Endothelial cell of umbilical vein (primary cell): ENCODE results near the gene TRPM3. TPM values are rescaled to one million over a fixed set of nuclear protein-coding genes. Genes with fewer than 3 reads are reported as not detected.

ENCODE experiments used
- BruUV-seq: library from RNA; stranded (reverse); fragments of 400-500 nt; replicated peaks from 2 replicates; lab custom pipeline; 2021; lab: Mats Ljungman, UMichigan
- CTCF ChIA-PET: fragments of 300-600, 350-600 bp; sonication (Branson Sonifier 250); formaldehyde crosslinking; loops from one replicate; lab custom pipeline; 2021; ENCODE audit warnings: antibody characterized with exemption, inconsistent platforms; lab: Charles Lee
- POLR2A ChIA-PET: fragments of 300-600, 350-600 bp; sonication (Branson Sonifier 250); formaldehyde crosslinking; loops from one replicate; lab custom pipeline; 2021; ENCODE audit warnings: antibody characterized with exemption, inconsistent platforms; lab: Charles Lee
- DNase-seq: peaks from one replicate; pipeline ENCODE4 v3.0.0-alpha.2; 2011; ENCODE audit warnings: low read depth, low spot score
- FAIRE-seq: peaks from 2 replicates; lab custom pipeline; 2011; peaks lifted over from hg19 to GRCh38; lab: Jason Lieb, UNC
- H2AFZ ChIP-seq: 2 replicates; pipeline ENCODE4 v1.6.0; 2012; ENCODE audit warnings: low read depth, low read length, control low read depth, inconsistent platforms
- H3K27ac ChIP-seq: 2 replicates; pipeline ENCODE4 v1.5.1; 2011; ENCODE audit warnings: low read depth, mild to moderate bottlenecking, control low read depth, low read length, moderate library complexity; ENCODE audit not compliant: insufficient read depth
- H3K27me3 ChIP-seq, 2 experiments: 2 replicates each; pipeline versions ENCODE4 v1.6.0 to v1.6.1; 2011; ENCODE audit warnings: low read length in 2 of 2, mixed read lengths in 1 of 2; ENCODE audit not compliant: control insufficient read depth in 2 of 2, insufficient read depth in 2 of 2
- H3K36me3 ChIP-seq, 2 experiments: 2 replicates in 1 of 2; 3 replicates in 1 of 2; pipeline ENCODE4 v1.5.1; 2011; ENCODE audit warnings: low read length in 2 of 2, mild to moderate bottlenecking in 1 of 2, moderate library complexity in 1 of 2; ENCODE audit not compliant: control insufficient read depth in 2 of 2, insufficient read depth in 2 of 2; ENCODE audit errors: extremely low read depth in 1 of 2
- H3K4me1 ChIP-seq: 3 replicates; pipeline ENCODE4 v1.5.1; 2011; ENCODE audit warnings: mild to moderate bottlenecking, low read length; ENCODE audit not compliant: control insufficient read depth, insufficient read depth; ENCODE audit errors: extremely low read depth
- H3K4me2 ChIP-seq: 2 replicates; pipeline ENCODE4 v1.6.1; 2011; ENCODE audit warnings: low read length, control low read depth, mixed read lengths; ENCODE audit not compliant: insufficient read depth
- H3K4me3 ChIP-seq, 3 experiments: fragments of 200-600 bp in 1 of 3; sonication (generic), shearing (Covaris generic) in 1 of 3; replicated peaks in 1 of 3; 2 replicates each; pipeline ENCODE4 v1.5.1; 2011 to 2016; ENCODE audit warnings: control low read depth in 3 of 3, low read length in 3 of 3, mild to moderate bottlenecking in 2 of 3, inconsistent platforms in 1 of 3, low read depth in 1 of 3, moderate library complexity in 1 of 3; ENCODE audit not compliant: insufficient read depth in 1 of 3
- H3K79me2 ChIP-seq: 2 replicates; pipeline ENCODE4 v1.6.0; 2012; ENCODE audit warnings: low read length, inconsistent platforms; ENCODE audit not compliant: control insufficient read depth, insufficient read depth
- H3K9ac ChIP-seq: replicated peaks from 2 replicates; pipeline ENCODE3; 2011; ENCODE audit warnings: low read length, control low read depth; ENCODE audit not compliant: insufficient read depth; ENCODE audit errors: extremely low read depth
- H3K9me1 ChIP-seq: replicated peaks from 3 replicates; pipeline ENCODE4 v1.6.0; 2011; ENCODE audit warnings: mild to moderate bottlenecking, low read length; ENCODE audit not compliant: control insufficient read depth, insufficient read depth; ENCODE audit errors: extremely low read depth
- H3K9me3 ChIP-seq: replicated peaks from 2 replicates; pipeline ENCODE4 v1.5.1; 2012; ENCODE audit warnings: low read length, inconsistent platforms; ENCODE audit not compliant: control insufficient read depth, insufficient read depth
- H4K20me1 ChIP-seq: replicated peaks from 2 replicates; pipeline ENCODE3; 2011; ENCODE audit warnings: mild to moderate bottlenecking, low read length; ENCODE audit not compliant: control insufficient read depth, insufficient read depth; ENCODE audit errors: extremely low read depth
- EZH2 ChIP-seq: IDR thresholded peaks from 2 replicates; pipeline ENCODE4 v1.6.1; 2012; ENCODE audit warnings: borderline replicate concordance, low read depth, mild to moderate bottlenecking, moderate library complexity, low read length, inconsistent platforms; ENCODE audit not compliant: severe bottlenecking
- FOS ChIP-seq: IDR thresholded peaks from 2 replicates; pipeline ENCODE4 v1.6.1; 2011; ENCODE audit warnings: mild to moderate bottlenecking, low read length, moderate library complexity, borderline replicate concordance; ENCODE audit not compliant: insufficient read depth
- GATA2 ChIP-seq: IDR thresholded peaks from 2 replicates; pipeline ENCODE4 v1.7.0; 2011; ENCODE audit warnings: low read depth, mild to moderate bottlenecking, moderate library complexity, mixed read lengths, low read length; ENCODE audit not compliant: insufficient read length, insufficient read depth
- JUN ChIP-seq: IDR thresholded peaks from 2 replicates; pipeline ENCODE4 v1.6.1; 2011; ENCODE audit warnings: borderline replicate concordance, low read depth; ENCODE audit not compliant: insufficient read length, insufficient read depth
- MYC ChIP-seq: IDR thresholded peaks from one replicate; pipeline ENCODE4 v1.6.1; 2011; ENCODE audit warnings: mild to moderate bottlenecking, low read depth, low read length
- POLR2A ChIP-seq: IDR thresholded peaks from 2 replicates; pipeline ENCODE4 v1.6.1; 2012; ENCODE audit warnings: low read depth, mild to moderate bottlenecking, control low read depth, low read length
- POLR2AphosphoS5 ChIP-seq: IDR thresholded peaks from 2 replicates; pipeline ENCODE4 v1.6.1; 2012; ENCODE audit warnings: low read depth, mild to moderate bottlenecking, control low read depth, low read length, moderate library complexity; ENCODE audit not compliant: insufficient read depth
- dilution Hi-C: fragments of 300-500 bp; cut with MboI; formaldehyde crosslinking; loops from one replicate; pipeline ENCODE4 v1.15.0; 2019; ENCODE audit warnings: low sequenced_read_pairs; ENCODE audit not compliant: extremely low pct_ligation_motif_present
- intact Hi-C: fragments of 100-400 bp; cut with micrococcal nuclease; formaldehyde crosslinking; loops from one replicate; pipeline ENCODE4 v1.10.0; 2022
- polyA plus RNA-seq, 4 experiments: library from polyadenylated mRNA; depleted of rRNA in 3 of 4; stranded (reverse) in 3 of 4; unstranded in 1 of 4; fragments of >200 nt; gene quantifications; 2 replicates each; pipeline versions ENCODE4 v1.2.1 to v1.2.3, GENCODE V29; 2011 to 2012; ENCODE audit warnings: missing spikeins in 1 of 4
- total RNA-seq: library from RNA; stranded (reverse); gene quantifications from 2 replicates; pipeline ENCODE4 v1.2.3, GENCODE V29; 2021
- TF ChIP-seq, protein P1 (sequence below): IDR thresholded peaks from 2 replicates; pipeline ENCODE4 v1.6.1; 2011; ENCODE audit not compliant: insufficient read depth, insufficient read length
- TF ChIP-seq, protein P2 (sequence below), 2 donors: IDR thresholded peaks; 1 replicate in 1 of 2; 2 replicates in 1 of 2; pipeline ENCODE4 v1.5.1; 2011; ENCODE audit warnings: low read length in 2 of 2, mild to moderate bottlenecking in 2 of 2, moderate library complexity in 2 of 2, control low read depth in 1 of 2, inconsistent platforms in 1 of 2, low read depth in 1 of 2; ENCODE audit not compliant: insufficient read depth in 1 of 2; ENCODE audit errors: extremely low read depth in 1 of 2

TRPM3 gene
- total and polyA plus RNA-seq, 2 donors (not counting 3 experiments of a cell fraction or from before 2014, with no cell fraction given): 0.17 to 0.33 TPM

DNA sequence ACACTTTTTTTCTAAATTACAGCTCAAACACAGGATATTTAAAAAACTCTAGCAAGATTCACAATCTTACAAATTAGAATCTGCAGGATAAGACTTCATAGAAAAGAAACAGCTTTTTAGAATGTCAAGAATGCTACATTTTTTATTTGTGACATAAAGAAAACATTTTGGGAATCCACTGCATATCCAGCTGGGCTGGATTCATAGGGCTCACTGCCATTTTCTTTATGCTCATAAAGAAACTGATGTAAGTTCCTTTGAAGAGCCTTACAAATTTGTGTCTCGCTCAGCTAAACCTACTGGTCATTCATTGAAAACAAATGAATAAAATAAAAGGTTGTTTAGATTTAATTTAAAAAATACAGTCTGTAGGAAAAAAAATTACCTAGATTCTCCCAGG, 332.3 kb downstream of the TRPM3 start:
- no peaks in the 10 kb centered on the region for H3K27me3 ChIP-seq
- FAIRE-seq: no peak
- no peak overlapping the region for H3K27ac ChIP-seq
- no peaks in the 10 kb centered on the region for H4K20me1 ChIP-seq
- no peak overlapping the region for H3K9ac ChIP-seq
- ChIA-PET CTCF (interaction anchor here (1.2 to 1.6 kb wide), 3 partner anchors 10 to 149 kb away, joined by 3 to 5 read pairs (median 4); no protein-coding TSS in a partner anchor), POLR2A (no interaction called here)
- DNase-seq: no peak
- H3K36me3 ChIP-seq: no peaks in the 10 kb centered on the region
- no peak overlapping the region for H3K4me3 ChIP-seq
- BruUV-seq: no TSS peak
- H3K9me1 ChIP-seq: no peaks in the 10 kb centered on the region
- TF ChIP-seq POLR2AphosphoS5: no peak
- TF ChIP-seq FOS: no peak
- TF ChIP-seq GATA2: no peak
- no peak for TF ChIP-seq MYC
- TF ChIP-seq EZH2: no peak
- TF ChIP-seq, protein P1, sequence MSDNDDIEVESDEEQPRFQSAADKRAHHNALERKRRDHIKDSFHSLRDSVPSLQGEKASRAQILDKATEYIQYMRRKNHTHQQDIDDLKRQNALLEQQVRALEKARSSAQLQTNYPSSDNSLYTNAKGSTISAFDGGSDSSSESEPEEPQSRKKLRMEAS: no peak
- no peak for TF ChIP-seq JUN
- TF ChIP-seq POLR2A: no peak
- TF ChIP-seq, protein P2, sequence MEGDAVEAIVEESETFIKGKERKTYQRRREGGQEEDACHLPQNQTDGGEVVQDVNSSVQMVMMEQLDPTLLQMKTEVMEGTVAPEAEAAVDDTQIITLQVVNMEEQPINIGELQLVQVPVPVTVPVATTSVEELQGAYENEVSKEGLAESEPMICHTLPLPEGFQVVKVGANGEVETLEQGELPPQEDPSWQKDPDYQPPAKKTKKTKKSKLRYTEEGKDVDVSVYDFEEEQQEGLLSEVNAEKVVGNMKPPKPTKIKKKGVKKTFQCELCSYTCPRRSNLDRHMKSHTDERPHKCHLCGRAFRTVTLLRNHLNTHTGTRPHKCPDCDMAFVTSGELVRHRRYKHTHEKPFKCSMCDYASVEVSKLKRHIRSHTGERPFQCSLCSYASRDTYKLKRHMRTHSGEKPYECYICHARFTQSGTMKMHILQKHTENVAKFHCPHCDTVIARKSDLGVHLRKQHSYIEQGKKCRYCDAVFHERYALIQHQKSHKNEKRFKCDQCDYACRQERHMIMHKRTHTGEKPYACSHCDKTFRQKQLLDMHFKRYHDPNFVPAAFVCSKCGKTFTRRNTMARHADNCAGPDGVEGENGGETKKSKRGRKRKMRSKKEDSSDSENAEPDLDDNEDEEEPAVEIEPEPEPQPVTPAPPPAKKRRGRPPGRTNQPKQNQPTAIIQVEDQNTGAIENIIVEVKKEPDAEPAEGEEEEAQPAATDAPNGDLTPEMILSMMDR (IDR thresholded peaks at IDR 0.05; ENCODE audit: extremely low read depth in 1 of 2, insufficient read depth in 1 of 2, low read depth in 1 of 2, low read length in 2 of 2): no peak
- H2AFZ ChIP-seq: no peak overlapping the region
- intact Hi-C loops: no loop called here
- dilution Hi-C loops: no loop called here
- no peak overlapping the region for H3K4me2 ChIP-seq
- peaks cover 2% of the 10 kb centered on the region for H3K4me1 ChIP-seq
- no peaks in the 10 kb centered on the region for H3K9me3 ChIP-seq
- H3K79me2 ChIP-seq: no peaks in the 10 kb centered on the region
